ENCODE results near the gene GLT8D1. TPM values are rescaled to one million over a fixed set of nuclear protein-coding genes. Genes with fewer than 3 reads are reported as not detected.

The GLT8D1 gene
- total and polyA plus RNA-seq, 5 experiments from 2014 or later, result 39.2 to 67.4 (median 54.8) TPM

- POLR2A ChIA-PET, result interaction anchor here (1.0 to 5.7 kb wide), 9 partner anchors 9 to 549 kb away, joined by 3 to 43 read pairs (median 10); partner anchors contain the start of genes GNL3, NEK4, PBRM1 and UQCC5
- Mint-ChIP-seq H3K36me3 (peaks cover 0 to 23% (median 2%) of the 10 kb centered on the region in 3 donors), H3K27me3 (no peaks in the 10 kb centered on the region), H3K27ac (peak overlapping the region; percentile 88 to 97 (median 95)), H3K9me3 (no peaks in the 10 kb centered on the region), H3K4me1 (peaks cover 14 to 46% (median 34%) of the 10 kb centered on the region in 4 donors), H3K4me3 (peak overlapping the region; percentile 89 to 95 (median 94))
- DNase-seq (no peak), ATAC-seq (peak in 1 of 2 donors; percentile 65)
Observed at GRCh38 chr3:52705438-52705687, 228 bp downstream of the GLT8D1 start.

- Mint-ChIP-seq H3K27ac (peak overlapping the region; percentile 88 to 97 (median 95)), H3K9me3 (no peaks in the 10 kb centered on the region), H3K27me3 (no peaks in the 10 kb centered on the region), H3K36me3 (peaks cover 0 to 21% (median 2%) of the 10 kb centered on the region in 3 donors), H3K4me3 (peak overlapping the region; percentile 89 to 95 (median 94)), H3K4me1 (peaks cover 16 to 44% (median 33%) of the 10 kb centered on the region in 4 donors)
- ATAC-seq (peak in 1 of 2 donors; percentile 2), DNase-seq (peak in 2 of 10 donors; percentile 4 to 10)
- POLR2A ChIA-PET, result interaction anchor here (1.0 to 5.7 kb wide), 9 partner anchors 9 to 550 kb away, joined by 3 to 43 read pairs (median 10); partner anchors contain the start of genes GNL3, NEK4, PBRM1 and UQCC5
Observed at GRCh38 chr3:52704611-52705437, 767 bp downstream of the GLT8D1 start.

GRCh38 chr3:52703341-52703740 is 2.2 kb downstream of the GLT8D1 start:
- peaks cover 16 to 42% (median 31%) of the 10 kb centered on the region in 4 donors for H3K4me1 Mint-ChIP-seq
- H3K4me3 Mint-ChIP-seq, result peak overlapping the region in 7 of 10 donors; percentile 7 to 93 (median 45)
- DNase-seq (no peak), ATAC-seq (no peak)
- H3K9me3 Mint-ChIP-seq, result no peaks in the 10 kb centered on the region
- peaks cover 0 to 14% (median 0%) of the 10 kb centered on the region in 3 donors for H3K36me3 Mint-ChIP-seq
- H3K27me3 Mint-ChIP-seq, result no peaks in the 10 kb centered on the region
- POLR2A ChIA-PET, result interaction anchor here (0.6 to 5.7 kb wide), 4 partner anchors 16 to 633 kb away, joined by 3 to 43 read pairs (median 18); partner anchors contain the start of genes GNL3 and PBRM1
- H3K27ac Mint-ChIP-seq, result peak overlapping the region in 3 of 10 donors; percentile 24 to 43 (median 41)

- Mint-ChIP-seq H3K9me3 (no peaks in the 10 kb centered on the region), H3K36me3 (peaks cover 0 to 59% (median 2%) of the 10 kb centered on the region in 3 donors), H3K4me3 (no peak overlapping the region), H3K27ac (peak overlapping the region in 8 of 10 donors; percentile 8 to 82 (median 62)), H3K4me1 (peaks cover 5 to 14% (median 9%) of the 10 kb centered on the region in 4 donors), H3K27me3 (no peaks in the 10 kb centered on the region)
- DNase-seq, result no peak
- POLR2A ChIA-PET, result interaction anchor here (3.9 kb wide), 1 partner anchor 8 kb away, joined by 19 read pairs; the partner anchor contains the start of genes GLT8D1 and SPCS1
- no peak for ATAC-seq
Observed at GRCh38 chr3:52697632-52697965, 8.0 kb downstream of the GLT8D1 start.

GRCh38 chr3:52696830-52697631 is 8.6 kb downstream of the GLT8D1 start:
- ATAC-seq (no peak), DNase-seq (no peak)
- H3K27ac Mint-ChIP-seq, result peak overlapping the region in 6 of 10 donors; percentile 8 to 82 (median 59)
- POLR2A ChIA-PET, result interaction anchor here (3.9 kb wide), 1 partner anchor 8 kb away, joined by 19 read pairs; the partner anchor contains the start of genes GLT8D1 and SPCS1
- peaks cover 0 to 65% (median 2%) of the 10 kb centered on the region in 3 donors for H3K36me3 Mint-ChIP-seq
- H3K9me3 Mint-ChIP-seq, result no peaks in the 10 kb centered on the region
- no peak overlapping the region for H3K4me3 Mint-ChIP-seq
- peaks cover 5 to 15% (median 8%) of the 10 kb centered on the region in 4 donors for H3K4me1 Mint-ChIP-seq
- no peaks in the 10 kb centered on the region for H3K27me3 Mint-ChIP-seq

GRCh38 chr3:52695798-52696671 is 9.6 kb downstream of the GLT8D1 start:
- no peaks in the 10 kb centered on the region for H3K27me3 Mint-ChIP-seq
- ATAC-seq (no peak), DNase-seq (no peak)
- H3K27ac Mint-ChIP-seq, result peak overlapping the region in 2 of 10 donors; percentile 24 to 46
- peaks cover 5 to 15% (median 8%) of the 10 kb centered on the region in 4 donors for H3K4me1 Mint-ChIP-seq
- peaks cover 0 to 75% (median 2%) of the 10 kb centered on the region in 3 donors for H3K36me3 Mint-ChIP-seq
- H3K4me3 Mint-ChIP-seq, result no peak overlapping the region
- POLR2A ChIA-PET, result interaction anchor here (3.9 kb wide), 1 partner anchor 9 kb away, joined by 19 read pairs; the partner anchor contains the start of genes GLT8D1 and SPCS1
- no peaks in the 10 kb centered on the region for H3K9me3 Mint-ChIP-seq

- ATAC-seq, result no peak
- Mint-ChIP-seq H3K4me3 (no peak overlapping the region), H3K4me1 (peaks cover 7 to 20% (median 10%) of the 10 kb centered on the region in 4 donors), H3K27ac (peak overlapping the region in 2 of 10 donors; percentile 7 to 17), H3K36me3 (peaks cover 0 to 83% (median 7%) of the 10 kb centered on the region in 3 donors), H3K9me3 (no peaks in the 10 kb centered on the region), H3K27me3 (no peaks in the 10 kb centered on the region)
- no peak for DNase-seq
- POLR2A ChIA-PET, result interaction anchor here (3.9 kb wide), 1 partner anchor 11 kb away, joined by 19 read pairs; the partner anchor contains the start of genes GLT8D1 and SPCS1
Observed at GRCh38 chr3:52694528-52695189, 10.9 kb downstream of the GLT8D1 start.

GRCh38 chr3:52693071-52693470 is 12.5 kb downstream of the GLT8D1 start:
- H3K4me3 Mint-ChIP-seq, result no peak overlapping the region
- no peak for DNase-seq
- H3K27ac Mint-ChIP-seq, result peak overlapping the region in 6 of 10 donors; percentile 43 to 79 (median 48)
- H3K36me3 Mint-ChIP-seq, result peaks cover 0 to 96% (median 19%) of the 10 kb centered on the region in 3 donors
- H3K9me3 Mint-ChIP-seq, result no peaks in the 10 kb centered on the region
- ATAC-seq, result no peak
- H3K27me3 Mint-ChIP-seq, result no peaks in the 10 kb centered on the region
- POLR2A ChIA-PET, result interaction anchor here (1.3 to 1.8 kb wide), 2 partner anchors 9 to 12 kb away, joined by 4 to 10 read pairs; partner anchors contain the start of genes GLT8D1 and SPCS1
- peaks cover 9 to 20% (median 14%) of the 10 kb centered on the region in 4 donors for H3K4me1 Mint-ChIP-seq

- peak overlapping the region in 3 of 10 donors; percentile 13 to 46 (median 24) for H3K27ac Mint-ChIP-seq
- POLR2A ChIA-PET, result interaction anchor here (1.8 kb wide), 1 partner anchor 15 kb away, joined by 6 read pairs; the partner anchor contains the start of genes GLT8D1 and SPCS1
- DNase-seq (no peak), ATAC-seq (no peak)
- no peak overlapping the region for H3K4me3 Mint-ChIP-seq
- H3K4me1 Mint-ChIP-seq, result peaks cover 19 to 31% (median 30%) of the 10 kb centered on the region in 4 donors
- peaks cover 0 to 92% (median 24%) of the 10 kb centered on the region in 3 donors for H3K36me3 Mint-ChIP-seq
- H3K27me3 Mint-ChIP-seq, result no peaks in the 10 kb centered on the region
- H3K9me3 Mint-ChIP-seq, result no peaks in the 10 kb centered on the region
Observed at GRCh38 chr3:52690560-52690959, 15.0 kb downstream of the GLT8D1 start.

GRCh38 chr3:52689151-52689550 is 16.4 kb downstream of the GLT8D1 start:
- no peak overlapping the region for H3K4me3 Mint-ChIP-seq
- peak overlapping the region in 5 of 10 donors; percentile 23 to 61 (median 52) for H3K27ac Mint-ChIP-seq
- no peaks in the 10 kb centered on the region for H3K9me3 Mint-ChIP-seq
- H3K4me1 Mint-ChIP-seq, result peaks cover 24 to 41% (median 39%) of the 10 kb centered on the region in 4 donors
- POLR2A ChIA-PET, result interaction anchor here (4.8 kb wide), 1 partner anchor 16 kb away, joined by 33 read pairs; the partner anchor contains the start of genes GLT8D1 and SPCS1
- H3K36me3 Mint-ChIP-seq, result peaks cover 0 to 78% (median 24%) of the 10 kb centered on the region in 3 donors
- no peak for DNase-seq
- no peaks in the 10 kb centered on the region for H3K27me3 Mint-ChIP-seq
- ATAC-seq, result no peak

GRCh38 chr3:52688266-52688665 is 17.3 kb downstream of the GLT8D1 start:
- no peak for ATAC-seq
- Mint-ChIP-seq H3K4me3 (peak overlapping the region in 4 of 10 donors; percentile 21 to 41 (median 26)), H3K27ac (peak overlapping the region in 6 of 10 donors; percentile 48 to 74 (median 62)), H3K36me3 (peaks cover 0 to 69% (median 24%) of the 10 kb centered on the region in 3 donors), H3K9me3 (no peaks in the 10 kb centered on the region), H3K4me1 (peaks cover 20 to 50% (median 39%) of the 10 kb centered on the region in 4 donors), H3K27me3 (no peaks in the 10 kb centered on the region)
- DNase-seq, result no peak
- POLR2A ChIA-PET, result interaction anchor here (4.8 kb wide), 1 partner anchor 16 kb away, joined by 33 read pairs; the partner anchor contains the start of genes GLT8D1 and SPCS1

Data from naive thymus-derived CD8-positive, alpha-beta T cell (primary cell).